Measurements from ENCODE around the gene ETF1.
"Not testable (repeated sequence)": the region's sequence is repeated elsewhere in the genome, so short reads cannot be mapped to it uniquely, and the experiment has no call there.

Gene ETF1

GRCh38 chr5:138490648-138491283 is 52.3 kb downstream of the ETF1 start:
- no peak for DNase-seq (ENCODE audit: low read depth)

DNA sequence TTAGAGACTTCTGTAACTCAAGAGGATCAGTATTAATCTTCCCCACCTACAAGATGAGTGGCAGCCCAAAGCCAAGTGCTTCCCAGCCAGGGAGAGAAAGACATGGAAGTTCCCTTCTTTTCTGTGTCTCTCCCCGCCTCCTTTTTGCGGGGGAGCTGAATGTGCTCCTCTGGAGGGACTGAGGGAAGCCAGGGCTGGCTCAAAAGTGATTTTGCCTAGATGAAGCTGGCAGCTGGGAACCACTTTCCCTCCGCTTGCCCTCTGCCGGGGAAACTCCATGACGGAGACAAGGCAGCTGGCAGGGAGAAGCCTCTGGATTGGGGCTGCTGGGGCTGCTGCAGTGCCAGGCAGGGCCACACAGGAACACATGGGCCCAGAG is 53.4 kb downstream of the ETF1 start:
- no peak for DNase-seq (ENCODE audit: low read depth)

- DNase-seq (ENCODE audit: low read depth): no peak
These were observed 54.5 kb downstream of the ETF1 start for GRCh38 chr5:138488481-138488945.

DNA sequence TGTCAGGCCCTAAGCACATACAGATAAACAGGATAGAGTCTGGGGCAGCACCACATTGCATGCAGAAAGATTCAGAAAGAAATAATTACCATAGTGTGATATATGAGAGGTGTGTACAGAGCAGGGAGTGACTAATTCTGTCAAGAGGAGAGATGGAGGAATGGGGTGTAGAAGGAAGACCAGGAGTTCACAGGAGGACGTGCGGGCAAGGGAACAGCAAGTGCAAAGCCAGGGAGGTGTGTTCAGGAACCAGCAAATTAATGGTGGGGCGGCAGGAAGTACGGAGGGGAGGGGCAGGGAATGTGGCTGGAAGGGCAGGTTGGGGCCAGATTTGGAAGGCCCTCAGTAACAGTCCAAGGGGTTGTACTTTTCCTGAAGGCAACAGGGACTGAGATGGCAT is 60.4 kb downstream of the ETF1 start:
- DNase-seq (ENCODE audit: low read depth): no peak

DNA sequence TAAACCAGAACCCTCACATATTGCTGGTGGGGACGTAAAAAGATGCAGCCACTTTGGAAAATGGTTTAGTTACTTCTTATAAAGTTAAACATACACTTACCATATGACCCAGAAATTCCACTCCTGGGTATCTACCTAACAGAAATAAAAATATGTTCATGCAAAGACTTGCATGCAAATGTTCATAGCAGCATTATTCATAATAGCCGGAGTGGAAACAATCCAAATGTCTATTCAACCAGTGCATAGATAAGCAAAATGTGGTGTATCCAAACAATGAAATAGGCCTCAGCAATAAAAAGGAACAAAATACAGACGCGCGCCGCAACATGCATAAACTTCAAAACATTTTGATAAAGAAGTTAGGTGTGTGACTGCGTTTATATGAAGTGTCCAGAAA is 66.1 kb downstream of the ETF1 start:
- DNase-seq (ENCODE audit: low read depth): no peak

DNA sequence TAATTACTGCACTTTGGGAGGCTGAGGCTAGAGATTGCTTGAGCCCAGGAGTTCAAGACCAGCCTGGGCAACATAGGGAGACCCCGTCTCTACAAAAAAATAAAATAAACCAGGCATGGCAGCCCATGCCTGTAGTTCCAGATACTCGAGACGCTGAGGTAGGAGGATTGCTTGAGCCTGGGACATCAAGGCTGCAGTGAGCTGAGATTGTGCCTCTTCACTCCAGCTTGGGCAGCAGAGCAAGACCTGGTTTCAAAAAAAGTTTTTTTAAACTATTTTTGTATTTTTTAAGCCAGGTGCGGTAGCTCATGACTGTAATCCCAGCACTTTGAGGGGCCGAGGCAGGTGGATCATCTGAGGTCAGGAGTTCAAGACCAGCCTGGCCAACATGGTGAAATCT is 69.9 kb downstream of the ETF1 start:
- DNase-seq (ENCODE audit: low read depth): not testable (repeated sequence)

GRCh38 chr5:138472353-138472752 is 70.7 kb downstream of the ETF1 start:
- no peak for DNase-seq (ENCODE audit: low read depth)

GRCh38 chr5:138471052-138471361 is 72.0 kb downstream of the ETF1 start:
- DNase-seq (ENCODE audit: low read depth): no peak

DNA sequence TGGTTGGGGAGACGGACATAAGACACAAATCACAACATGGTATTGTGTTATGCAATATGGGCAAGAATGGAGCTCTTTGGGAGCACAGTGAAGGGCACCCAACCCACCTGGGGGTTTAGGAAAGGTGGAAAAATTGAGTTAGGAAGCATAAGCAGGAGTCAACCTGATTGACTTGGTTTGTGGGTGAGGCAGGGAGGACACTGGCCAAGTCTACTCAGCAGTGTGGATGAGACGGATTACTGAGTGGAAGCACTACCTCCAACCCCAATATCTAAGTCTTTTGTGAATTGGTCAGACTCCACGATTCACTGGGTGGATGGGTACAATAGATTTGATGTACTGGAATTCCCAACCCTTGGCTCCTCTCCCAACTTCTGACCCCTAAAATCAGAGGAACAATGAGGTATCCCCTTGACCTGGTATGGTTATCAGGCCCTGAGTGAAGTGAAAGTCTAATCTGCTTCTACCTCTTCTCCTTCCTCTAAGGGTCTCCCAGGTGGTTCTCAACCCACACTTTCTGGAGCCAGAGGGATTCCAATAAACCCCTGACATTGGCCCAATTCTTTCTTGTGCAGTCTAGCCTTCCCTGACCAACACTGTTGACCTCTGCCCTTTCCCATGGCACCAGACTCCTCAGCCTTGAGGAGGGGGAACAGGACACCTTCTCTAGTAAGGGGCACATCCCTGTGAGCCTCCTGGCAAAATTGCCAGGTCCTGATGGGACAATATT is 72.5 kb downstream of the ETF1 start:
- DNase-seq (ENCODE audit: low read depth): no peak

GRCh38 chr5:138469540-138470321 is 73.3 kb downstream of the ETF1 start:
- DNase-seq (ENCODE audit: low read depth): no peak

GRCh38 chr5:138468966-138469539 is 74.0 kb downstream of the ETF1 start:
- DNase-seq (ENCODE audit: low read depth): no peak

DNA sequence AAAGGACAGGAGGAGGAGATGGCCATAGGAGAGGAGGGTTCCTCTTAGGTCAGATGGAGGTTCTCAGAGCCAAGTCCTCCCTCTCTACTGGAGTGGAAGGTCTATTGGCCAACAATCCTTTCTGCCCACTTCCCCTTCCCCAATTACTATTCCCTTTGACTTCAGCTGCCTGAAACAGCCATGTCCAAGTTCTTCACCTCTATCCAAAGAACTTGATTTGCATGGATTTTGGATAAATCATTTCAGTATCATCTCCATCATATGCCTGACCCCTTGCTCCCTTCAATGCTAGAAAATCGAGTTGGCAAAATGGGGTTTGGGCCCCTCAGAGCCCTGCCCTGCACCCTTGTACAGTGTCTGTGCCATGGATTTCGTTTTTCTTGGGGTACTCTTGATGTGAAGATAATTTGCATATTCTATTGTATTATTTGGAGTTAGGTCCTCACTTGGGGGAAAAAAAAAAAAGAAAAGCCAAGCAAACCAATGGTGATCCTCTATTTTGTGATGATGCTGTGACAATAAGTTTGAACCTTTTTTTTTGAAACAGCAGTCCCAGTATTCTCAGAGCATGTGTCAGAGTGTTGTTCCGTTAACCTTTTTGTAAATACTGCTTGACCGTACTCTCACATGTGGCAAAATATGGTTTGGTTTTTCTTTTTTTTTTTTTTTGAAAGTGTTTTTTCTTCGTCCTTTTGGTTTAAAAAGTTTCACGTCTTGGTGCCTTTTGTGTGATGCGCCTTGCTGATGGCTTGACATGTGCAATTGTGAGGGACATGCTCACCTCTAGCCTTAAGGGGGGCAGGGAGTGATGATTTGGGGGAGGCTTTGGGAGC is 74.7 kb downstream of the ETF1 start:
- DNase-seq (ENCODE audit: low read depth): no peak

DNA sequence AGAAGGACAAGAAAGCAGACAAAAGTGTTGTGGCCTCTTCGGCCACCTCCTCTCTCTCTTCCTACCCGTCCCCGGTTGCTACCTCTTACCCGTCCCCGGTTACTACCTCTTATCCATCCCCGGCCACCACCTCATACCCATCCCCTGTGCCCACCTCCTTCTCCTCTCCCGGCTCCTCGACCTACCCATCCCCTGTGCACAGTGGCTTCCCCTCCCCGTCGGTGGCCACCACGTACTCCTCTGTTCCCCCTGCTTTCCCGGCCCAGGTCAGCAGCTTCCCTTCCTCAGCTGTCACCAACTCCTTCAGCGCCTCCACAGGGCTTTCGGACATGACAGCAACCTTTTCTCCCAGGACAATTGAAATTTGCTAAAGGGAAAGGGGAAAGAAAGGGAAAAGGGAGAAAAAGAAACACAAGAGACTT is 75.3 kb downstream of the ETF1 start:
- DNase-seq (ENCODE audit: low read depth): no peak

- no peak for DNase-seq (ENCODE audit: low read depth)
These were observed 75.9 kb downstream of the ETF1 start for GRCh38 chr5:138466900-138467710.

- DNase-seq (ENCODE audit: low read depth): peak; percentile 22
These were observed 76.7 kb downstream of the ETF1 start for GRCh38 chr5:138466125-138466899.

DNA sequence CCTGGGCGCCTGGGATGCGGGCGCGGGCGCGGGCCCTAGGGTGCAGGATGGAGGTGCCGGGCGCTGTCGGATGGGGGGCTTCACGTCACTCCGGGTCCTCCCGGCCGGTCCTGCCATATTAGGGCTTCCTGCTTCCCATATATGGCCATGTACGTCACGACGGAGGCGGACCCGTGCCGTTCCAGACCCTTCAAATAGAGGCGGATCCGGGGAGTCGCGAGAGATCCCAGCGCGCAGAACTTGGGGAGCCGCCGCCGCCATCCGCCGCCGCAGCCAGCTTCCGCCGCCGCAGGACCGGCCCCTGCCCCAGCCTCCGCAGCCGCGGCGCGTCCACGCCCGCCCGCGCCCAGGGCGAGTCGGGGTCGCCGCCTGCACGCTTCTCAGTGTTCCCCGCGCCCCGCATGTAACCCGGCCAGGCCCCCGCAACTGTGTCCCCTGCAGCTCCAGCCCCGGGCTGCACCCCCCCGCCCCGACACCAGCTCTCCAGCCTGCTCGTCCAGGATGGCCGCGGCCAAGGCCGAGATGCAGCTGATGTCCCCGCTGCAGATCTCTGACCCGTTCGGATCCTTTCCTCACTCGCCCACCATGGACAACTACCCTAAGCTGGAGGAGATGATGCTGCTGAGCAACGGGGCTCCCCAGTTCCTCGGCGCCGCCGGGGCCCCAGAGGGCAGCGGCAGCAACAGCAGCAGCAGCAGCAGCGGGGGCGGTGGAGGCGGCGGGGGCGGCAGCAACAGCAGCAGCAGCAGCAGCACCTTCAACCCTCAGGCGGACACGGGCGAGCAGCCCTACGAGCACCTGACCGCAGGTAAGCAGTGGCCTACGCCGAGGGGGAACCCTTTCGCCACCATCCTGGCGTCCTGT is 77.5 kb downstream of the ETF1 start, which contains the start of gene EGR1:
TSS of gene EGR1 (plus strand) at position 219 of the 864 bp plus-strand sequence. CDS start at position 502, 283 bp downstream.
- DNase-seq (ENCODE audit: low read depth): peak; percentile 93

- DNase-seq (ENCODE audit: low read depth): peak; percentile 94
These were observed 78.4 kb downstream of the ETF1 start for GRCh38 chr5:138464388-138465260.

DNA sequence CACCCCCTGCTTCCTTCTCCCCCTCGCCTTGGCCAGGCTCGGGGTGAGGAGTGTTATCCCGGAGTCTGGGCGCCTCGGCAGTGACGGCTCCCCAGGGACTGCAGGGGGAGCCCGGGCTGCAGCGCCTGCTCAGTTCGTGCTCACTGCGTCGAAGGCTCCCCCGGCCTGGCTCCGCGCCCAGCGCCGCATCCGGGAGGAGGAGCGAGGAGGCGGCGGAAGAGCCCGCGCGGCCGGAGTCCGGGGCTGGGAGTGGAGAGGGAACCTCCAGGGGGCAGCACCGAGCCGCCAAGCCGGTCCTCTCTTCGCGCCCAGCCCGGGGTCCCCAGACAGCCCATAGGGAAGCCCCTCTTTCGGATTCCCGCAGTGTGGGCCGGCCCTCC is 79.0 kb downstream of the ETF1 start:
- DNase-seq (ENCODE audit: low read depth): peak; percentile 88

Data from stimulated activated CD8-positive, alpha-beta memory T cell treated with anti-CD3 and anti-CD28 coated beads, Interleukin-12 subunit alpha, Interleukin-12 subunit beta, amount 100 ng/mL, for 4 hours (primary cell).